DND-41 (cell line): Measurements from ENCODE around the gene PSORS1C1.

Experiments
- ATAC-seq: fragments of 200-7000 bp; cut with Tn5 transposase; 3 replicates; pipeline ENCODE4 v1.9.1; 2021; ENCODE audit warnings: low read depth; ENCODE audit not compliant: insufficient read depth
- DNase-seq: peaks from one replicate; pipeline ENCODE4 v3.0.0-alpha.2; 2020
- H2AFZ ChIP-seq: 2 replicates; pipeline ENCODE4 v1.6.0; 2012; ENCODE audit warnings: low read depth, low read length
- H3K27ac ChIP-seq: 2 replicates; pipeline ENCODE4 v1.5.1; 2012; ENCODE audit warnings: low read length, inconsistent platforms
- H3K27me3 ChIP-seq: fragments of 200-600 bp; sonication (generic); 2 replicates; pipeline ENCODE4 v1.6.0; 2012; ENCODE audit warnings: low read length, mild to moderate bottlenecking, inconsistent platforms; ENCODE audit not compliant: insufficient read depth, poor library complexity
- H3K36me3 ChIP-seq: 2 replicates; pipeline ENCODE4 v1.5.1; 2012; ENCODE audit warnings: low read length, inconsistent platforms; ENCODE audit not compliant: insufficient read depth
- H3K4me1 ChIP-seq: 2 replicates; pipeline ENCODE4 v1.5.1; 2012; ENCODE audit warnings: mild to moderate bottlenecking, low read length; ENCODE audit not compliant: insufficient read depth
- H3K4me2 ChIP-seq: 2 replicates; pipeline ENCODE4 v1.6.0; 2012; ENCODE audit warnings: mild to moderate bottlenecking, moderate library complexity, low read length, inconsistent platforms; ENCODE audit not compliant: insufficient read depth
- H3K4me3 ChIP-seq, 2 experiments: fragments of 200-600 bp in 1 of 2; shearing (Covaris generic) in 1 of 2; 2 replicates each; pipeline ENCODE4 v1.5.1; 2012 to 2016; ENCODE audit warnings: inconsistent platforms in 2 of 2, low read length in 2 of 2, mild to moderate bottlenecking in 2 of 2, low read depth in 1 of 2, moderate library complexity in 1 of 2
- H3K79me2 ChIP-seq: 2 replicates; pipeline ENCODE4 v1.6.0; 2012; ENCODE audit warnings: low read length, inconsistent platforms; ENCODE audit not compliant: insufficient read depth
- H3K9ac ChIP-seq: 2 replicates; pipeline ENCODE4 v1.6.0; 2012; ENCODE audit warnings: low read depth, mild to moderate bottlenecking, inconsistent platforms, low read length, moderate library complexity
- H3K9me3 ChIP-seq: 2 replicates; pipeline ENCODE4 v1.5.1; 2012; ENCODE audit warnings: low read length, moderate library complexity, mild to moderate bottlenecking, inconsistent platforms; ENCODE audit not compliant: insufficient read depth, severe bottlenecking
- H4K20me1 ChIP-seq: 2 replicates; pipeline ENCODE4 v1.6.0; 2012; ENCODE audit warnings: low read length; ENCODE audit not compliant: insufficient read depth
- CTCF ChIP-seq: IDR thresholded peaks from 2 replicates; pipeline ENCODE4 v1.5.1; 2012; ENCODE audit warnings: borderline replicate concordance, low read length, moderate library complexity, mild to moderate bottlenecking; ENCODE audit not compliant: poor library complexity, severe bottlenecking; ENCODE audit errors: extremely low read depth
- EZH2 ChIP-seq: IDR thresholded peaks from 3 replicates; pipeline ENCODE4 v1.6.1; 2012; ENCODE audit warnings: borderline replicate concordance, low read depth, mild to moderate bottlenecking, moderate library complexity, low read length, inconsistent platforms; ENCODE audit not compliant: severe bottlenecking

PSORS1C1 gene

GRCh38 chr6:31145386-31145785 is 30.8 kb downstream of the PSORS1C1 start:
- DNase-seq (no peak), ATAC-seq (no peak)
- no peak overlapping the region for H3K4me3 ChIP-seq
- TF ChIP-seq EZH2, result no peak
- TF ChIP-seq CTCF, result no peak
- no peak overlapping the region for H3K4me2 ChIP-seq
- H3K27ac ChIP-seq, result no peak overlapping the region
- no peak overlapping the region for H3K9ac ChIP-seq
- no peaks in the 10 kb centered on the region for H3K79me2 ChIP-seq
- no peaks in the 10 kb centered on the region for H3K4me1 ChIP-seq
- H2AFZ ChIP-seq, result no peak overlapping the region
- H3K9me3 ChIP-seq, result no peaks in the 10 kb centered on the region
- no peaks in the 10 kb centered on the region for H3K27me3 ChIP-seq
- H4K20me1 ChIP-seq, result no peaks in the 10 kb centered on the region
- peaks cover 47% of the 10 kb centered on the region for H3K36me3 ChIP-seq

- H3K4me1 ChIP-seq, result no peaks in the 10 kb centered on the region
- H3K79me2 ChIP-seq, result no peaks in the 10 kb centered on the region
- peaks cover 48% of the 10 kb centered on the region for H3K36me3 ChIP-seq
- no peak overlapping the region for H3K4me3 ChIP-seq
- ATAC-seq (no peak), DNase-seq (no peak)
- no peak overlapping the region for H2AFZ ChIP-seq
- no peak overlapping the region for H3K27ac ChIP-seq
- H4K20me1 ChIP-seq, result no peaks in the 10 kb centered on the region
- no peaks in the 10 kb centered on the region for H3K9me3 ChIP-seq
- H3K27me3 ChIP-seq, result no peaks in the 10 kb centered on the region
- no peak overlapping the region for H3K9ac ChIP-seq
- H3K4me2 ChIP-seq, result no peak overlapping the region
- TF ChIP-seq EZH2, result no peak
- TF ChIP-seq CTCF, result no peak
Measured at GRCh38 chr6:31149827-31150447, 35.3 kb downstream of the PSORS1C1 start.

GRCh38 chr6:31152781-31153180 is 38.2 kb downstream of the PSORS1C1 start:
- peaks cover 51% of the 10 kb centered on the region for H3K36me3 ChIP-seq
- H3K27ac ChIP-seq, result no peak overlapping the region
- H3K9me3 ChIP-seq, result no peaks in the 10 kb centered on the region
- DNase-seq, result no peak
- no peaks in the 10 kb centered on the region for H3K27me3 ChIP-seq
- H3K4me1 ChIP-seq, result peaks cover 15% of the 10 kb centered on the region
- no peaks in the 10 kb centered on the region for H4K20me1 ChIP-seq
- H3K9ac ChIP-seq, result no peak overlapping the region
- no peak for TF ChIP-seq EZH2
- no peak for TF ChIP-seq CTCF
- no peak overlapping the region for H2AFZ ChIP-seq
- ATAC-seq, result no peak
- H3K79me2 ChIP-seq, result peaks cover 11% of the 10 kb centered on the region
- H3K4me3 ChIP-seq, result no peak overlapping the region
- no peak overlapping the region for H3K4me2 ChIP-seq

GRCh38 chr6:31154436-31154835 is 39.8 kb downstream of the PSORS1C1 start:
- H3K27me3 ChIP-seq, result no peaks in the 10 kb centered on the region
- peaks cover 21% of the 10 kb centered on the region for H3K79me2 ChIP-seq
- H3K4me2 ChIP-seq, result no peak overlapping the region
- peaks cover 50% of the 10 kb centered on the region for H3K36me3 ChIP-seq
- no peak overlapping the region for H3K9ac ChIP-seq
- H3K9me3 ChIP-seq, result no peaks in the 10 kb centered on the region
- ATAC-seq, result no peak
- no peak for DNase-seq
- no peak overlapping the region for H3K27ac ChIP-seq
- H2AFZ ChIP-seq, result no peak overlapping the region
- H4K20me1 ChIP-seq, result peaks cover 1% of the 10 kb centered on the region; the same call in 1 of the 2 replicates
- H3K4me1 ChIP-seq, result peaks cover 20% of the 10 kb centered on the region
- TF ChIP-seq EZH2 (no peak), CTCF (no peak)
- no peak overlapping the region for H3K4me3 ChIP-seq
